ENCODE data around the gene STK38L.

STK38L gene

GRCh38 chr12:27280412-27280811, 36.3 kb downstream of the STK38L start:
- Histone ChIP-seq H2BK120ac (ENCODE audit: low read depth, low read length) (no peak overlapping the region), H4K8ac (ENCODE audit: low read depth, low read length) (no peak overlapping the region), H3K4me1 (ENCODE audit: control insufficient read depth, low read depth, low read length) (peaks cover under 1% of the 10 kb centered on the region), H4K5ac (ENCODE audit: low read length) (no peak overlapping the region), H2BK5ac (ENCODE audit: low read length) (no peak overlapping the region), H3K36me3 (ENCODE audit: control insufficient read depth, insufficient read depth, low read length) (no peaks in the 10 kb centered on the region), H3K23ac (ENCODE audit: low read length) (no peak overlapping the region), H3K4me3 (ENCODE audit: low read length) (no peak overlapping the region), H3K79me2 (ENCODE audit: control insufficient read depth, insufficient read depth, low read length) (no peaks in the 10 kb centered on the region), H2AK5ac (ENCODE audit: low read length) (no peak overlapping the region), H2BK15ac (replicated peaks; ENCODE audit: low read depth) (no peak overlapping the region), H3K56ac (ENCODE audit: low read length) (no peak overlapping the region), H3K27ac (ENCODE audit: low read depth, low read length) (no peak overlapping the region), H3K18ac (ENCODE audit: low read length) (no peak overlapping the region), H3K4me2 (ENCODE audit: low read length) (no peak overlapping the region), H3K79me1 (ENCODE audit: low read length) (no peaks in the 10 kb centered on the region), H3K9ac (ENCODE audit: low read length) (no peak overlapping the region), H3K27me3 (ENCODE audit: insufficient read depth, low read length, poor library complexity) (no peaks in the 10 kb centered on the region), H3K4ac (ENCODE audit: low read depth, low read length) (no peak overlapping the region)
- 100% methylated on average over 1 of the region's 5 CpGs for WGBS (ENCODE audit: extremely low coverage, insufficient coverage, low lambda C conversion rate)
- DNase-seq: no peak

GRCh38 chr12:27282754-27283153, 38.7 kb downstream of the STK38L start:
- no peak overlapping the region for H3K4ac ChIP-seq (ENCODE audit: low read depth, low read length)
- no peak overlapping the region for H4K5ac ChIP-seq (ENCODE audit: low read length)
- no CpG with 5 or more reads among the region's 2 CpGs for WGBS (ENCODE audit: extremely low coverage, insufficient coverage, low lambda C conversion rate)
- H3K4me2 ChIP-seq (ENCODE audit: low read length): no peak overlapping the region
- H3K79me2 ChIP-seq (ENCODE audit: control insufficient read depth, insufficient read depth, low read length): no peaks in the 10 kb centered on the region
- H3K27ac ChIP-seq (ENCODE audit: low read depth, low read length): no peak overlapping the region
- H3K56ac ChIP-seq (ENCODE audit: low read length): no peak overlapping the region
- no peak overlapping the region for H2AK5ac ChIP-seq (ENCODE audit: low read length)
- no peak overlapping the region for H2BK5ac ChIP-seq (ENCODE audit: low read length)
- peaks cover 2% of the 10 kb centered on the region for H3K4me1 ChIP-seq (ENCODE audit: control insufficient read depth, low read depth, low read length)
- H2BK120ac ChIP-seq (ENCODE audit: low read depth, low read length): no peak overlapping the region
- no peak overlapping the region for H3K4me3 ChIP-seq (ENCODE audit: low read length)
- no peaks in the 10 kb centered on the region for H3K79me1 ChIP-seq (ENCODE audit: low read length)
- H3K18ac ChIP-seq (ENCODE audit: low read length): no peak overlapping the region
- no peaks in the 10 kb centered on the region for H3K36me3 ChIP-seq (ENCODE audit: control insufficient read depth, insufficient read depth, low read length)
- H4K8ac ChIP-seq (ENCODE audit: low read depth, low read length): no peak overlapping the region
- no peak overlapping the region for H3K23ac ChIP-seq (ENCODE audit: low read length)
- H3K9ac ChIP-seq (ENCODE audit: low read length): no peak overlapping the region
- DNase-seq: no peak
- H2BK15ac ChIP-seq (replicated peaks; ENCODE audit: low read depth): no peak overlapping the region
- H3K27me3 ChIP-seq (ENCODE audit: insufficient read depth, low read length, poor library complexity): no peaks in the 10 kb centered on the region

- Histone ChIP-seq H3K36me3 (ENCODE audit: control insufficient read depth, insufficient read depth, low read length) (no peaks in the 10 kb centered on the region), H3K4me3 (ENCODE audit: low read length) (no peak overlapping the region), H2BK15ac (replicated peaks; ENCODE audit: low read depth) (no peak overlapping the region), H3K27ac (ENCODE audit: low read depth, low read length) (no peak overlapping the region), H2AK5ac (ENCODE audit: low read length) (no peak overlapping the region), H3K4ac (ENCODE audit: low read depth, low read length) (no peak overlapping the region), H4K5ac (ENCODE audit: low read length) (no peak overlapping the region), H3K4me1 (ENCODE audit: control insufficient read depth, low read depth, low read length) (peaks cover 2% of the 10 kb centered on the region), H3K4me2 (ENCODE audit: low read length) (no peak overlapping the region), H3K23ac (ENCODE audit: low read length) (no peak overlapping the region), H3K79me1 (ENCODE audit: low read length) (no peaks in the 10 kb centered on the region), H3K9ac (ENCODE audit: low read length) (no peak overlapping the region), H3K18ac (ENCODE audit: low read length) (no peak overlapping the region), H3K79me2 (ENCODE audit: control insufficient read depth, insufficient read depth, low read length) (no peaks in the 10 kb centered on the region), H3K56ac (ENCODE audit: low read length) (no peak overlapping the region), H2BK5ac (ENCODE audit: low read length) (no peak overlapping the region), H4K8ac (ENCODE audit: low read depth, low read length) (no peak overlapping the region), H2BK120ac (ENCODE audit: low read depth, low read length) (no peak overlapping the region), H3K27me3 (ENCODE audit: insufficient read depth, low read length, poor library complexity) (no peaks in the 10 kb centered on the region)
- no peak for DNase-seq
- no CpG with 5 or more reads among the region's 3 CpGs for WGBS (ENCODE audit: extremely low coverage, insufficient coverage, low lambda C conversion rate)
These were observed 39.9 kb downstream of the STK38L start for GRCh38 chr12:27284021-27284420.

DNA sequence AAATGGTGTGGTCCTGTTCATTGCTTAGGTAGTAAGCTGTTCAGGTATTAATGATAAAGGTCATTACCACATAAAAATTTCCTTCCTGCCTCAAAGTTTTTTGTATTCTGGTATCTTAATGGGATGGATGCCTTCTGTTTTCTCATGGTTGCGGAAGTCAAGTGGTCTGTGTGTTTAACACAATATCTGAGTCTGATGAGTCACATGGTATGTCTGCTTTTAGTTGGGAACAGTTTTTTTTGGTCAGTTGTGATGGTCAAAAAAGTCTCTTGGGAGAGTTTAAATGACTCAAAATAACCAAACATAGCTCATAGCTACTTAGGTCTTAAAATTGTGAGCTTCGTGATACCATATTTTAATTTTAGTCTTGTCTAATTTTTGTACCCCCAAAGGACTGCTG, 40.7 kb downstream of the STK38L start:
- no CpG with 5 or more reads among the region's 2 CpGs for WGBS (ENCODE audit: extremely low coverage, insufficient coverage, low lambda C conversion rate)
- Histone ChIP-seq H3K9ac (ENCODE audit: low read length) (no peak overlapping the region), H3K79me1 (ENCODE audit: low read length) (no peaks in the 10 kb centered on the region), H2BK5ac (ENCODE audit: low read length) (no peak overlapping the region), H3K56ac (ENCODE audit: low read length) (no peak overlapping the region), H4K8ac (ENCODE audit: low read depth, low read length) (no peak overlapping the region), H3K36me3 (ENCODE audit: control insufficient read depth, insufficient read depth, low read length) (no peaks in the 10 kb centered on the region), H3K4me2 (ENCODE audit: low read length) (no peak overlapping the region), H2BK120ac (ENCODE audit: low read depth, low read length) (no peak overlapping the region), H2BK15ac (replicated peaks; ENCODE audit: low read depth) (no peak overlapping the region), H3K23ac (ENCODE audit: low read length) (no peak overlapping the region), H3K4ac (ENCODE audit: low read depth, low read length) (no peak overlapping the region), H2AK5ac (ENCODE audit: low read length) (no peak overlapping the region), H3K4me1 (ENCODE audit: control insufficient read depth, low read depth, low read length) (peaks cover 5% of the 10 kb centered on the region), H3K79me2 (ENCODE audit: control insufficient read depth, insufficient read depth, low read length) (no peaks in the 10 kb centered on the region), H3K4me3 (ENCODE audit: low read length) (no peak overlapping the region), H3K27me3 (ENCODE audit: insufficient read depth, low read length, poor library complexity) (no peaks in the 10 kb centered on the region), H3K18ac (ENCODE audit: low read length) (no peak overlapping the region), H4K5ac (ENCODE audit: low read length) (no peak overlapping the region), H3K27ac (ENCODE audit: low read depth, low read length) (no peak overlapping the region)
- no peak for DNase-seq

GRCh38 chr12:27285403-27285802, 41.3 kb downstream of the STK38L start:
- Histone ChIP-seq H3K79me1 (ENCODE audit: low read length) (no peaks in the 10 kb centered on the region), H3K79me2 (ENCODE audit: control insufficient read depth, insufficient read depth, low read length) (no peaks in the 10 kb centered on the region), H3K23ac (ENCODE audit: low read length) (no peak overlapping the region), H2BK15ac (replicated peaks; ENCODE audit: low read depth) (no peak overlapping the region), H2BK5ac (ENCODE audit: low read length) (no peak overlapping the region), H3K27me3 (ENCODE audit: insufficient read depth, low read length, poor library complexity) (no peaks in the 10 kb centered on the region), H3K56ac (ENCODE audit: low read length) (peak overlapping the region; percentile 31), H2AK5ac (ENCODE audit: low read length) (no peak overlapping the region), H3K4me1 (ENCODE audit: control insufficient read depth, low read depth, low read length) (peaks cover 5% of the 10 kb centered on the region), H3K18ac (ENCODE audit: low read length) (no peak overlapping the region), H3K27ac (ENCODE audit: low read depth, low read length) (no peak overlapping the region), H4K8ac (ENCODE audit: low read depth, low read length) (no peak overlapping the region), H3K4me2 (ENCODE audit: low read length) (no peak overlapping the region), H3K9ac (ENCODE audit: low read length) (no peak overlapping the region), H3K4ac (ENCODE audit: low read depth, low read length) (no peak overlapping the region), H3K36me3 (ENCODE audit: control insufficient read depth, insufficient read depth, low read length) (no peaks in the 10 kb centered on the region), H4K5ac (ENCODE audit: low read length) (no peak overlapping the region), H3K4me3 (ENCODE audit: low read length) (no peak overlapping the region), H2BK120ac (ENCODE audit: low read depth, low read length) (no peak overlapping the region)
- no CpG with 5 or more reads among the region's 1 CpG for WGBS (ENCODE audit: extremely low coverage, insufficient coverage, low lambda C conversion rate)
- DNase-seq: no peak

- Histone ChIP-seq H3K4me2 (ENCODE audit: low read length) (no peak overlapping the region), H3K4ac (ENCODE audit: low read depth, low read length) (no peak overlapping the region), H3K79me1 (ENCODE audit: low read length) (peaks cover 2% of the 10 kb centered on the region), H3K36me3 (ENCODE audit: control insufficient read depth, insufficient read depth, low read length) (no peaks in the 10 kb centered on the region), H4K5ac (ENCODE audit: low read length) (no peak overlapping the region), H4K8ac (ENCODE audit: low read depth, low read length) (no peak overlapping the region), H3K4me1 (ENCODE audit: control insufficient read depth, low read depth, low read length) (peaks cover 7% of the 10 kb centered on the region), H2BK15ac (replicated peaks; ENCODE audit: low read depth) (no peak overlapping the region), H3K79me2 (ENCODE audit: control insufficient read depth, insufficient read depth, low read length) (no peaks in the 10 kb centered on the region), H3K27me3 (ENCODE audit: insufficient read depth, low read length, poor library complexity) (no peaks in the 10 kb centered on the region), H3K9ac (ENCODE audit: low read length) (no peak overlapping the region), H2AK5ac (ENCODE audit: low read length) (no peak overlapping the region), H3K27ac (ENCODE audit: low read depth, low read length) (no peak overlapping the region), H3K56ac (ENCODE audit: low read length) (no peak overlapping the region), H3K18ac (ENCODE audit: low read length) (no peak overlapping the region), H2BK120ac (ENCODE audit: low read depth, low read length) (no peak overlapping the region), H3K23ac (ENCODE audit: low read length) (no peak overlapping the region), H2BK5ac (ENCODE audit: low read length) (no peak overlapping the region), H3K4me3 (ENCODE audit: low read length) (no peak overlapping the region)
- no peak for DNase-seq
- no CpG with 5 or more reads among the region's 3 CpGs for WGBS (ENCODE audit: extremely low coverage, insufficient coverage, low lambda C conversion rate)
These were observed 45.3 kb downstream of the STK38L start for GRCh38 chr12:27289414-27289813.
